GM12878 (cell line): ENCODE data around the gene CHRNA9. TPM values are rescaled to one million over a fixed set of nuclear protein-coding genes. Genes with fewer than 3 reads are reported as not detected.

ENCODE experiments used
- ATAC-seq: fragments of 200-7000 bp; cut with Tn5 transposase; 3 replicates; pipeline ENCODE4 v1.9.1; 2020; ENCODE audit warnings: mild to moderate bottlenecking, moderate library complexity
- BruUV-seq: library from RNA; stranded (reverse); fragments of 400-500 nt; replicated peaks from 2 replicates; lab custom pipeline; 2021; lab: Mats Ljungman, UMichigan
- CTCF ChIA-PET: fragments of 300-600 bp; sonication (Branson Sonifier 250); formaldehyde crosslinking; extraction: SDS; loops from one replicate; lab custom pipeline; 2021; ENCODE audit warnings: inconsistent platforms; lab: Yijun Ruan, JAX
- POLR2A ChIA-PET: fragments of 350-600 bp; formaldehyde crosslinking; extraction: SDS; loops from one replicate; lab custom pipeline; 2021; ENCODE audit warnings: inconsistent platforms; lab: Charles Lee
- RAD21 ChIA-PET: fragments of 300-600 bp; sonication (Branson Sonifier 250); formaldehyde crosslinking; loops from one replicate; lab custom pipeline; 2023; ENCODE audit warnings: antibody characterized with exemption; ENCODE audit not compliant: unreplicated experiment; lab: Charles Lee
- SMC1A ChIA-PET: fragments of 300-600 bp; sonication (Branson Sonifier 250); formaldehyde crosslinking; loops from one replicate; lab custom pipeline; 2023; ENCODE audit not compliant: unreplicated experiment, uncharacterized antibody; lab: Charles Lee
- DNase-seq: peaks from one replicate; pipeline ENCODE4 v3.0.0-alpha.2; 2011; ENCODE audit warnings: low read depth, low spot score
- FAIRE-seq: peaks from 3 replicates; lab custom pipeline; 2011; peaks lifted over from hg19 to GRCh38; lab: Jason Lieb, UNC
- H2AFZ ChIP-seq: 2 replicates; pipeline ENCODE4 v1.6.0; 2011; ENCODE audit warnings: low read depth, low read length, control low read depth; ENCODE audit not compliant: control insufficient read depth
- H3K27ac ChIP-seq: 2 replicates; pipeline ENCODE4 v1.5.1; 2011; ENCODE audit warnings: control low read depth; ENCODE audit not compliant: control insufficient read depth, insufficient read depth
- H3K27me3 ChIP-seq, 2 experiments: replicated peaks in 1 of 2; 2 replicates each; pipeline versions ENCODE4 v1.6.0 to v1.6.1; 2011; ENCODE audit warnings: low read length in 1 of 2; ENCODE audit not compliant: control insufficient read depth in 2 of 2, insufficient read depth in 2 of 2
- H3K36me3 ChIP-seq, 2 experiments: 2 replicates each; pipeline ENCODE4 v1.5.1; 2011; ENCODE audit warnings: low read length in 1 of 2; ENCODE audit not compliant: control insufficient read depth in 2 of 2, insufficient read depth in 2 of 2
- H3K4me1 ChIP-seq: 2 replicates; pipeline ENCODE4 v1.6.1; 2011; ENCODE audit warnings: mild to moderate bottlenecking, low read length, moderate library complexity, mixed read lengths; ENCODE audit not compliant: control insufficient read depth, insufficient read depth
- H3K4me2 ChIP-seq: 2 replicates; pipeline ENCODE4 v1.6.0; 2011; ENCODE audit warnings: control low read depth; ENCODE audit not compliant: control insufficient read depth, insufficient read depth
- H3K4me3 ChIP-seq: fragments of 200-600 bp; sonication (generic); 2 replicates; pipeline ENCODE4 v1.5.1; 2016
- H3K79me2 ChIP-seq: 2 replicates; pipeline ENCODE4 v1.6.0; 2011; ENCODE audit warnings: low read length; ENCODE audit not compliant: control insufficient read depth, insufficient read depth
- H3K9ac ChIP-seq: 2 replicates; pipeline ENCODE4 v1.8.0; 2011; ENCODE audit warnings: low read length, control low read depth, mixed read lengths; ENCODE audit not compliant: control insufficient read depth, insufficient read depth
- H3K9me3 ChIP-seq: replicated peaks from 3 replicates; pipeline ENCODE4 v1.5.1; 2011; ENCODE audit warnings: mild to moderate bottlenecking, low read length; ENCODE audit not compliant: control insufficient read depth, insufficient read depth
- H4K20me1 ChIP-seq: 2 replicates; pipeline ENCODE4 v1.6.0; 2011; ENCODE audit not compliant: control insufficient read depth, insufficient read depth
- ATF2 ChIP-seq: IDR thresholded peaks from 2 replicates; pipeline ENCODE4 v1.6.1; 2012; ENCODE audit warnings: low read length, inconsistent platforms
- BCL3 ChIP-seq: IDR thresholded peaks from 2 replicates; pipeline ENCODE4 v1.6.1; 2011; ENCODE audit warnings: borderline replicate concordance, low read depth, mild to moderate bottlenecking, moderate library complexity, low read length; ENCODE audit not compliant: insufficient read depth, poor library complexity, severe bottlenecking
- BHLHE40 ChIP-seq, 2 experiments: fragments of 450-650 bp in 1 of 2; IDR thresholded peaks; 2 replicates each; pipeline ENCODE4 v1.6.1; 2011 to 2017; ENCODE audit warnings: low read depth in 2 of 2, borderline replicate concordance in 1 of 2, improper control_type of control experiment in 1 of 2, low read length in 1 of 2, mild to moderate bottlenecking in 1 of 2
- CREM ChIP-seq: IDR thresholded peaks from 2 replicates; pipeline ENCODE4 v1.6.1; 2014; ENCODE audit warnings: antibody characterized with exemption, low read depth
- EED ChIP-seq: sonication (generic); IDR thresholded peaks from 2 replicates; pipeline ENCODE4 v1.6.1; 2016; ENCODE audit warnings: antibody characterized with exemption, low read depth
- ETV6 ChIP-seq, 2 experiments: fragments of 450-650 bp in 1 of 2; IDR thresholded peaks in 1 of 2; conservative IDR thresholded peaks in 1 of 2; 2 replicates each; pipeline ENCODE4 v1.6.1; 2014; ENCODE audit warnings: antibody characterized with exemption in 1 of 2, borderline replicate concordance in 1 of 2, low read depth in 1 of 2, mild to moderate bottlenecking in 1 of 2, moderate library complexity in 1 of 2
- FOXK2 ChIP-seq: fragments of 450-650 bp; IDR thresholded peaks from 2 replicates; pipeline ENCODE4 v1.6.1; 2017; ENCODE audit warnings: mild to moderate bottlenecking, moderate library complexity
- GABPA ChIP-seq: IDR thresholded peaks from 2 replicates; pipeline ENCODE4 v1.6.1; 2014; ENCODE audit warnings: antibody characterized with exemption, low read depth, mild to moderate bottlenecking, inconsistent platforms
- GATAD2B ChIP-seq: fragments of 450-650 bp; conservative IDR thresholded peaks from 2 replicates; pipeline ENCODE4 v1.6.1; 2017; ENCODE audit warnings: low read depth, mild to moderate bottlenecking, moderate library complexity
- IKZF2 ChIP-seq, 2 experiments: fragments of 450-650 bp; IDR thresholded peaks; 2 replicates each; pipeline ENCODE4 v1.6.1; 2017; ENCODE audit warnings: mild to moderate bottlenecking in 2 of 2, moderate library complexity in 2 of 2
- PAX5 ChIP-seq: IDR thresholded peaks from 2 replicates; pipeline ENCODE4 v1.6.1; 2011; ENCODE audit warnings: low read depth, low read length, borderline replicate concordance
- PML ChIP-seq: IDR thresholded peaks from 2 replicates; pipeline ENCODE4 v1.6.1; 2012; ENCODE audit warnings: low read length, inconsistent platforms
- SMARCA5 ChIP-seq: fragments of 450-650 bp; IDR thresholded peaks from 2 replicates; pipeline ENCODE4 v1.6.1; 2017; ENCODE audit warnings: mild to moderate bottlenecking
- ZBTB4 ChIP-seq: fragments of 450-650 bp; formaldehyde crosslinking; IDR thresholded peaks from 2 replicates; pipeline ENCODE4 v1.4.0; 2022; ENCODE audit warnings: mild to moderate bottlenecking, moderate library complexity
- ZNF384 ChIP-seq: IDR thresholded peaks from 2 replicates; pipeline ENCODE4 v1.6.1; 2012; ENCODE audit warnings: low read depth, mild to moderate bottlenecking, low read length, improper control_type of control experiment, borderline replicate concordance
- WGBS: methylation state at CpG from one replicate; pipeline ENCODE4 v1.1.6; 2016; ENCODE audit warnings: low lambda C conversion rate; ENCODE audit not compliant: insufficient replicate concordance, insufficient coverage; ENCODE audit errors: missing lambda C conversion rate; 5-methylcytosine and 5-hydroxymethylcytosine counted together
- in situ Hi-C: fragments of 300-500 bp; cut with MboI; formaldehyde crosslinking; loops from 9 replicates; pipeline ENCODE4 v1.14.3; 2018; ENCODE audit warnings: mixed read lengths
- intact Hi-C: fragments of 100-400 bp; cut with micrococcal nuclease; formaldehyde crosslinking; loops from one replicate; pipeline ENCODE4 v1.14.2; 2022; ENCODE audit not compliant: unreplicated experiment
- polyA plus RNA-seq, 11 experiments: library from polyadenylated mRNA; depleted of rRNA in 4 of 11; unstranded in 6 of 11; stranded (reverse) in 5 of 11; fragments of >200 nt; fragmentation: Nextera tagmentation in 4 of 11; fragmentation: Illumina TruSeq in 1 of 11; extraction: Ambion mirVana in 4 of 11; extraction: Trizol in 1 of 11; gene quantifications; 1 replicate in 1 of 11; 2 replicates in 10 of 11; pipeline versions ENCODE4 v1.2.1 to v1.2.3, GENCODE V29; 2011 to 2016; ENCODE audit warnings: inconsistent platforms in 2 of 11, missing spikeins in 2 of 11, low read depth in 1 of 11
- total RNA-seq, 4 experiments: library from RNA; depleted of rRNA in 3 of 4; stranded (reverse); fragments of >200 nt in 3 of 4; fragmentation: Illumina TruSeq in 1 of 4; extraction: Trizol in 1 of 4; gene quantifications; 2 replicates each; pipeline versions ENCODE4 v1.2.1 to v1.2.3, GENCODE V29; 2013 to 2021

The CHRNA9 gene
- total and polyA plus RNA-seq, 10 of the 15 experiments (the other 5 are each of a cell fraction or from before 2014, with no cell fraction given): 0.05 to 0.09 (median 0.08) TPM; not detected in 7

GRCh38 chr4:40316782-40317635 is 18.1 kb upstream of the CHRNA9 start:
- Histone ChIP-seq H4K20me1 (no peaks in the 10 kb centered on the region), H3K9ac (peak overlapping the region; percentile 50), H3K79me2 (peaks cover 2% of the 10 kb centered on the region; the same call in 1 of the 2 replicates), H3K9me3 (no peaks in the 10 kb centered on the region), H3K4me2 (peak overlapping the region; percentile 60), H3K4me1 (peaks cover 10% of the 10 kb centered on the region), H3K27me3 (no peaks in the 10 kb centered on the region), H3K27ac (peak overlapping the region; percentile 75), H2AFZ (peak overlapping the region; percentile 99), H3K4me3 (peak overlapping the region; percentile 62), H3K36me3 (no peaks in the 10 kb centered on the region)
- BruUV-seq: TSS peak; percentile 96
- FAIRE-seq: peak; percentile 97
- peak; percentile 78 for DNase-seq
- intact Hi-C loops: loop anchor here (1.0 to 5.0 kb wide), 3 partner anchors 167 to 400 kb away; partner anchors contain the start of gene N4BP2
- ChIA-PET CTCF (interaction anchor here (0.6 to 4.7 kb wide), 47 partner anchors 10 to 972 kb away, joined by 3 to 66 read pairs (median 4); partner anchors contain the start of genes N4BP2, PDS5A and RPL9), POLR2A (interaction anchor here (0.5 to 2.1 kb wide), 15 partner anchors 10 to 409 kb away, joined by 3 to 14 read pairs (median 5); partner anchors contain the start of gene RHOH), RAD21 (interaction anchor here (0.8 to 5.0 kb wide), 35 partner anchors 10 to 685 kb away, joined by 3 to 85 read pairs (median 6); partner anchors contain the start of genes N4BP2 and RHOH), SMC1A (interaction anchor here (0.6 to 3.5 kb wide), 47 partner anchors 9 to 523 kb away, joined by 3 to 58 read pairs (median 5); partner anchors contain the start of gene N4BP2)
- in situ Hi-C loops: no loop called here
- ATAC-seq: peak; percentile 86
- WGBS: 6% methylated on average over 19 of the region's 19 CpGs
- TF ChIP-seq PAX5: no peak
- TF ChIP-seq BHLHE40 (IDR thresholded peaks at IDR 0.05; ENCODE audit: borderline replicate concordance in 1 of 2, low read depth in 2 of 2, low read length in 1 of 2): peak; percentile 85 to 89
- peak; percentile 36 to 50; a peak in 3 of 4 replicates for TF ChIP-seq IKZF2 (IDR thresholded peaks at IDR 0.05)
- peak; percentile 50; the same call in 1 of the 2 replicates for TF ChIP-seq ZNF384
- no peak for TF ChIP-seq FOXK2
- TF ChIP-seq ETV6 (conservative IDR thresholded peaks at IDR 0.05 in 1 of 2, IDR thresholded peaks at IDR 0.05 in 1 of 2; ENCODE audit: borderline replicate concordance in 1 of 2, low read depth in 1 of 2): 0 out of 4 replicates have a peak, but pooled peaks of 1 of the 2 experiments have one; percentile 1
- TF ChIP-seq GATAD2B: 0 out of 2 replicates have a peak, but pooled peaks have one; percentile 32
- TF ChIP-seq ZBTB4 (CRISPR knock-in tag): no peak
- peak; percentile 74 for TF ChIP-seq BCL3
- TF ChIP-seq ATF2: peak; percentile 50; the same call in 1 of the 2 replicates
- peak; percentile 65 for TF ChIP-seq CREM
- 0 out of 2 replicates have a peak, but pooled peaks have one; percentile 33 for TF ChIP-seq PML
- no peak for TF ChIP-seq GABPA
- TF ChIP-seq SMARCA5: peak; percentile 83; the same call in 1 of the 2 replicates
- peak; percentile 68; the same call in 1 of the 2 replicates for TF ChIP-seq EED
